DMS 273 (cell line): ENCODE measurements around the gene MRPL10.

Source experiments
- DNase-seq: peaks from one replicate; lab custom pipeline; 2025; ENCODE audit not compliant: unreplicated experiment; lab: John Stamatoyannopoulos, UW

MRPL10 gene

GRCh38 chr17:47840001-47840741 lies 8.8 kb upstream of the MRPL10 start:
- peak; percentile 58 for DNase-seq

- no peak for DNase-seq
Observed at GRCh38 chr17:47839071-47839470, 7.7 kb upstream of the MRPL10 start.

DNA sequence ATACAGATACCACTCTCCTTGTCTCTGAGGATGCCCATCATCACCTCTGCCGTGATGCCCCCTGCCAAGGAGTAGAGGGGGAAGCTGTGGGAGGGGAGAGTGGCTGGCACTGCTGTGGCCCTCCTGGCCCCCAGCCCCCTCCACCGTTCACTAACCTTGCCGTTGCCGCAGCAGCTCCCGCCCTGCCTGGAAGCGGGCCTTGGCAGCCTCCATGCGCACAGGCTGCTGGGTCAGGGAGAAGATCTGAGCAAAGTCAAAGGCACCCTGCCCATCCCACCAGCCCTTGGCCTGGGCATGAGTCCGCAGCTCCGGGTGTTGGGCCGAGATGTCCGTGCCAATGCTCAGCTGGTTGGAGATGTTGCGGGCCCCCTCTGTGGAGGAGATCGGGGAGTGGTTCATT lies 7.3 kb upstream of the MRPL10 start:
- DNase-seq = no peak

GRCh38 chr17:47837401-47838039 lies 6.2 kb upstream of the MRPL10 start:
- DNase-seq = no peak

GRCh38 chr17:47836601-47837000 lies 5.3 kb upstream of the MRPL10 start:
- DNase-seq = no peak

GRCh38 chr17:47834756-47835155 lies 3.4 kb upstream of the MRPL10 start:
- no peak for DNase-seq

GRCh38 chr17:47831934-47832327 lies 590 bp upstream of the MRPL10 start:
- no peak for DNase-seq

- DNase-seq = no peak
Observed at GRCh38 chr17:47830396-47831002, 842 bp downstream of the MRPL10 start.

DNA sequence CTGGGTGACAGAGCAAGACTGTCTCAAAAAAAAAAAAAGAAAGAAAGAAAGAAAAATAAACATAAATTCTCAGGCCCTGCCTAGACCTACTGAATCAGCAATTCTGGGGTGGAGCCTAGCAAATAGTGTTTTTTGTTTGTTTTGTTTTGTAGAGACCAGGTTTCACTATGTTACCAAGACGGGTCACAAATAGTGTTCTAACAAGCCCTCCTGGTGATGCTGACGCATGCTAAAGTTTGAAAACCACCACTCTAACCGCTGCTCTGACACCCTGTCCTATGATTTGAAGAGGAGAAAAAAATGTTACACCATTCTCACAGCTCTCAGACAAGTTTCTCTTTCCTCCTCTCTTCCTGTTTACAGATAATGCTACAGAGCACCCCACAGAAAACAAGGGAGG lies 1.5 kb downstream of the MRPL10 start:
- DNase-seq = no peak

DNA sequence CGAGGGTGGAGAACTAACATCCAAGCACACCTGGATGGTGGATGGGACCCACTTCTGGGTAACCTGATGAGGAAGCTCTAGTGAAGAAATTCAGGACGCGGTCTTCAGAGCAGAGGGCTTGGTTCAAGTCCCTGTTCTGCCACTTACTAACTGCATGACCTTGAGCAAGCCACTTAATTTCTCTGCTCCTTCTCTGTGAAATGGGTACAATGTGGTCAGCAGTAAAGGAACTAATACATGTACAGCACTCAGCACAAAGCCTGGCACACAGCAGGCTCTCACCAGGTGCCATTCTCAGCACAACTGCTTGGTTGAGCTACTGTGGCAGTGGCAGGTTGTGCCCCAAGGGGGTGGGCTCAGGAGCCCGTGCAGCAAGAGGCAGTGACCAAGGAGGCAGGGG lies 7.8 kb downstream of the MRPL10 start:
- DNase-seq = no peak

DNA sequence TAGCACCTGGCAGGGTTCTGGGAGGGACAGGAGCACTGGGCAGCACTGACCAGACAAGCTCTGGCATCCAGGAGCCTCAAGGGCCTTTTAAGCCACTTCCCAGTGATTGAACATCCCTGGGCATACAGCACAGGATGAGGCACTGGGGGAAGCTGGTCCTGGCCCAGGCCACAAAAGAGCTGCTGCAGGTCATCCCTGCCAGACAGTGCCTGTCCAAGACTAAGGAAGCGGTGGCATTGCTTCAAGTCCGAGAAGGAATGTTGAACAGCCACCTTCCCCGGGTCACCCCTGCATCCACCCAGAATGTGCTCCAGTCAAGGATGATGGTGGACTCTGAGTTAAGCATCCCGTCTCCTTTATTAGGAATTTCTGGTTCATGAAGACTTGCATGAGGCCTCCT lies 8.6 kb downstream of the MRPL10 start:
- DNase-seq = no peak

DNA sequence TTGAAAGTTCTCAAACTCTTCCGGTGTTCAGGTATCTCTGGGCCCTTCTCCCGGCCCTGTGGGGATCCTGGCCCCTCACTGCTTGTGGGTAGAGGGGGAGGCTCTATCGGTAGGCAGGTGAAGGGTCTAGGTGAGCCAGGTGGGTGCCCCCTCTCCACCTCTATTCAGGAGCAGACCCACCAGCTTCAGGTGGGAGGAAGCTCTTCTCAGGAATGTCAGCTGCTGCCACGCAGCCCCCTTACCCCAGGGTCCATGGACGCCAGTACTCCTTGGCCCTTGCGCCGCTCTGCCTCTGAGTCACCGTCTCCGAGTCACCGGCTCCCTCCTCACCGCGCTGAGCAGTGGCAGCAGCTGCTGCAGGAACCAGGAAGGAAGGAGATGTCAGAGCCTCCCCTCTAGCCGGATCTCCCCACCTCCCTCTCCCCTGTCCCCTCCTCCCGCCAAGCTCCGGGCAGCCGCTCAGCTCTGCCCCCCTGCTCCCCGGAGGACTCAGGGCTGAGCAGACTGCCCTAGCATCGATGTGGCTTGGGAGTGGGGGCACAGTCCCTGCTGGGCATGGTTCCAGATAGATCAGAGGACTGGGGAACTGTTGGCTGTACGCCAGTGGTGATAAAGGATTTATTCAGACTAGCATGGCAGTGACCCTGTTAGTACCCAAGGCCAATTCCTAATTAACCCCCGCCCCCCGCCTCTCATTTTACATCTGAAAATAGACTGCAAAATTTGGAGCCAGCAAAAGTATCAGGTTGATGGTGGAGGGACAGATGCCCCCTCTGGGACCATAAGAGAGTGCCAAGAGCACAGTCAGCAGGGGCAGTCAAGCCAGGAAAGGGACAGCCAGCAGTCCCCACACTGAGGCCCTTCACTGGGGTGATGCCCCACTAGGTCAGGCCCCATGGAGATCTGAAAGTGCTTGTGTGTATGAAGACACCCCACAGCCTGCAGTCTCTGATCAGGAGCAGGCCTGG lies 9.6 kb downstream of the MRPL10 start, which contains the start of gene OSBPL7:
OSBPL7 (minus strand) TSS at position 371 of the 968 bp plus-strand sequence. CDS start 1,516 bp downstream, outside the sequence.
- peak; percentile 89 for DNase-seq

DNA sequence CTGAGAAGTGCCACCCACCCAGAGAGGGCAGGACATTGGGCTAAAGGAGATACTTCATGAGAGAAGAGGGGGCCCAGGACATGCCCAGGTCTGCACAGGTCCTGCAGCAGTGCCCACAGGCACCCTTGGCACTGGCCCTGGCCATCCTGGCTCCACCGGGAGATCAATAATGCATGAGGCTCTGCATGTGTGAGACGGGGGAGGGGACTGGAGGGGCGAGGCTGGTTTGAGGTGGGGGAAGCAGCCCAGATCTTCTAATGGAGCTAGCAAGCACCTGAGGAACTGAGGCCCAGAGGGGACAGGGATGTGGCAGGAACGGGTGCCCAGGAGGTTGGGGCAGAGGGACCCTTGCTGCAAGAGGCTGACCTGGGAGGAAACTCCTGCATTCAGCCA lies 10.3 kb downstream of the MRPL10 start:
- DNase-seq = no peak

GRCh38 chr17:47820033-47820789 lies 11.1 kb downstream of the MRPL10 start:
- no peak for DNase-seq

- no peak for DNase-seq
Observed at GRCh38 chr17:47819475-47819874, 11.9 kb downstream of the MRPL10 start.

GRCh38 chr17:47818002-47818695 lies 13.2 kb downstream of the MRPL10 start:
- no peak for DNase-seq

- DNase-seq = no peak
Observed at GRCh38 chr17:47816947-47817346, 14.4 kb downstream of the MRPL10 start.

DNA sequence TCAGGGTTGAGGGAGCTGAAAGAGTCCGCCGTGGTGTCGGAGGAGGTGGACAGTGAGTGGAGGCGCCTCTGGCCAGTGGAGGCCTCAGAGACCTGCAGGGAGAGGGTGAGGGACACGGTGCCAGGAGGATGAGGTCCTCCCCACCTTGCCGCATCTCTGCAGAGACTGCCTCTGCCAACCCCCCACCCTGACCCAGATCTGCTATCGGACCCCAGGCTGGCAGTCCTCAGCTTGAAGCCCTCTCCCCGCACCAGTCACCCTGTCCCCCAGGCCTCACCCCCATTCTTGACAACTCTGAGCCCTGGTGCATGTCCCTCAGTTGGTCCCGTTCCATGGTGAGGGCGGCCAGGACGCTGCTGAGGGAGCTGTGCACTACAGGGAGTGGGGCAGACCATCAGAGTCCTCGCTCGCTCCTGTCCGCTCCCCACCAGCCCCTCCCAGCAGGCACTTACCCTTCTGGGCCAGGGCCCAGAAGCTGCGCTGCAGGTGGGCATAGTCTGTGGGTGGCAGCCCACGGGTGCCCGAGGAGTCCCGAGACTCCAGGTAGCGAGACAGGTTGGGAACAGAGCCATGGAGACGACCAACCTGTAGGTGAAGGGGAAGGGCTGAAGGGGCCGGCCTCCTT lies 15.1 kb downstream of the MRPL10 start:
- no peak for DNase-seq
